Adipocyte (in vitro differentiated cells): ENCODE data around the gene GPC3.

Experiments used
- DNase-seq: peaks from one replicate; pipeline ENCODE4 v3.0.0-alpha.2; 2015; ENCODE audit warnings: low read depth
- H3K27me3 ChIP-seq: replicated peaks from 2 replicates; pipeline ENCODE4 v1.7.0; 2013; ENCODE audit warnings: mild to moderate bottlenecking, low read length, moderate library complexity; ENCODE audit not compliant: control insufficient read depth, insufficient read depth
- H3K36me3 ChIP-seq: 2 replicates; pipeline ENCODE4 v1.7.0; 2013; ENCODE audit warnings: low read length, mild to moderate bottlenecking, moderate library complexity; ENCODE audit not compliant: control insufficient read depth, insufficient read depth, severe bottlenecking
- H3K4me1 ChIP-seq: 2 replicates; pipeline ENCODE4 v1.7.0; 2013; ENCODE audit warnings: mild to moderate bottlenecking, low read length, moderate library complexity; ENCODE audit not compliant: control insufficient read depth, insufficient read depth
- H3K4me3 ChIP-seq: 2 replicates; pipeline ENCODE4 v1.7.0; 2013; ENCODE audit warnings: mild to moderate bottlenecking, low read length, moderate library complexity
- H3K9ac ChIP-seq: 2 replicates; pipeline ENCODE4 v1.7.0; 2013; ENCODE audit warnings: mild to moderate bottlenecking, low read length, moderate library complexity
- H3K9me3 ChIP-seq: 2 replicates; pipeline ENCODE4 v1.7.0; 2013; ENCODE audit warnings: mild to moderate bottlenecking, low read length, moderate library complexity; ENCODE audit not compliant: control insufficient read depth

Gene GPC3

DNA sequence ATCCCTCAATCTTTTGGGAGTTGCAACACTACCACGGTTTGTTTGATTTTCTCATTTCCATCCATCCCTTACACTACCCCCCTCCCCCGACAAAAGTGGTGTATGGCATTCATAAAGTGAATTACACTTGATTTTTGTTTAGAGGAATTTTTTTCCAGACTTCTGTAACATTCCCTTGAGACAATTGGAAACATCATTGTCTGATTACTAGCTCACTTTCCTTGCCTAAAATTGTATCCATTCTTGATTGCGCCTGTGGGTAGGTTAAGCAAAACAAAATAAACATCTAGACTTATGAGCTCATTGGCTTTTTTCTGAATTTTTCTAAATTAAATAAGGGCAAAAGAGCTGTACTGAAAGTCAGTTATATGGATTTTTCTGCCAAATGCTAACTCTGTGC, 3.5 kb downstream of the GPC3 start:
- DNase-seq, result peak; percentile 84
- Histone ChIP-seq H3K4me1 (peaks cover 30% of the 10 kb centered on the region), H3K36me3 (no peaks in the 10 kb centered on the region), H3K9ac (no peak overlapping the region), H3K9me3 (peaks cover 9% of the 10 kb centered on the region), H3K27me3 (peaks cover 9% of the 10 kb centered on the region), H3K4me3 (no peak overlapping the region)

DNA sequence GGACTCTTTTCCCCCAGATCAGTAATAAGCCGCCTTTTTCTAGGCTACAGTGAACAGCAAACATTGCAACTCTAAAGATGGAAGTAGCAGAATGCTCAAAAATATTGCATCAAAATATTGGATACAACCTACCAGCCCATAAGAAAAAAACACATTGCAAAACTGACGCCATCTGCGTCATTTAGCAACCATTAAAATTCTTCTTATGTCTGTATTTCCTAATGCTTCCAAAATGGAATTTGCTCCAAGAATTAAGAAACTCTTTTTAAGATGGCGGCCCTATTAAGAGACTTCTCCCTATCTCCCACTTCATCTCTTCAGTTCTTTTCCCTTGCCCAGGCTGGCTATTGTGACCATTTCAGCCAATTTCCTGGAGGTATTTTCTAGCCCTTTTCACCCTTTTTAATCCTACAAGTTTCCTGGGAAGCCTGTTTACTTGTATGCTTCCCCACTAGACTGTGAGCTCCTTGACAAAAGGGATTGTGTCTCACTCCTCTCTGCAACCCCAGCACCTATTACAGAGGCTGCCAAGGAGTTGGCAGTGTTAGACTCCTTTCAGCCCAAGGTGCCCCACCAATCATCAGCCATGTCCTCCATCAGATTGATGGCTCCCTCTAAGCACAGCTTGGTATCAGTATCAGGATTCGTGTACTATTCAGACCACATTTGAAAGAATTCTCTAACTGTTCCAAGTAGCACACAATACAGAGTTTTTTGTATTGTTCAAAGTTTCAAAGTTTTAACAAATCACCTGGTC, 4.4 kb downstream of the GPC3 start:
- Histone ChIP-seq H3K9ac (no peak overlapping the region), H3K4me1 (peaks cover 30% of the 10 kb centered on the region), H3K4me3 (no peak overlapping the region), H3K36me3 (no peaks in the 10 kb centered on the region), H3K27me3 (peaks cover 9% of the 10 kb centered on the region), H3K9me3 (peaks cover 9% of the 10 kb centered on the region)
- no peak for DNase-seq

DNA sequence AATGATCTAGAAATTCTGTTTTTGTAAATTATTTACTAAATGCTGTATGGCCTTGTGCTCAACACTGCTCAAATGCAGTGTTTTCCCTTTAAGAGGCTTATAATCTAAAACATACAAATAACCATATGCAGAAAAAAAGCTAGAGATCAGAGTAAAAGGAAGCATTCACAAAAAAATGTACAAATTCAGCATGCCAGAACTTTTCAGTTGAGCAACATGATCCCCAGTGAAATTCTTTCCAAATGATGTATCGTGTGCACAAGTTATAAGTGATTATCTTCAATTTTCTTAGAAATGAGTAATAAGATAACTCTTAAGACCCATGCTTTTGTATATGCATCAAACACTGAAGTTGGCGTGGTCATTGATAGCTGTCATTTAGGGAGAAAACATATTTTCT, 5.0 kb downstream of the GPC3 start:
- Histone ChIP-seq H3K36me3 (no peaks in the 10 kb centered on the region), H3K27me3 (peaks cover 9% of the 10 kb centered on the region), H3K9ac (peak overlapping the region; percentile 41), H3K9me3 (peaks cover 9% of the 10 kb centered on the region), H3K4me3 (peak overlapping the region; percentile 46), H3K4me1 (peaks cover 30% of the 10 kb centered on the region)
- DNase-seq, result peak; percentile 83

DNA sequence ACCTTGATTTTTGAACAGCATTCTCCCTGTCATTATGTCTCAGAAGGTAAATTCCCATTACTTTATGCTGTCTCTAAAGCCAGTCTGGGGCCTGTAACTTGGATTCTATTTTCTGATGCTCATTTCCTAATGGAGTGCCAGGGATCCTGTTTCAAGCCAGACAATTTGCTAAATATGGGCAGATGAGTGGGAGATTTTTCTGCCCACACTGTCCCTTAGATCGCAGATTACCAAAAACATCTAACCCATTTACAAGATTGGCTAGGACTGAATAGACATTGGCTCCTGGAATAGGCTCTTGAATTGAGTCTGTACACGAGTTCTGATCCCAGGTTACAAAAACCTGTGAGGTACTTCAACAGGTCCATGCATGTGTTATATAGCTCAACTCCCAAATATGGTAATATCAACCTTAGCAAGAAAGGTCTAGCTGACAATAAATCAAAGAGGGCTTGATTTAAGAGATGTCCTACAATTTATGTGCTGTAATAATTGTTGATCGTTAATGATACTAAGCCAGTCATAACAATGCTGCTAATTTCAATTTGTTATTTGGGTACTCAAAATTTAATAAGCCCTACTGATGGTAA, 5.7 kb downstream of the GPC3 start:
- Histone ChIP-seq H3K4me1 (peaks cover 30% of the 10 kb centered on the region), H3K36me3 (no peaks in the 10 kb centered on the region), H3K27me3 (peaks cover 9% of the 10 kb centered on the region), H3K9ac (peak overlapping the region; percentile 41), H3K9me3 (peaks cover 9% of the 10 kb centered on the region), H3K4me3 (peak overlapping the region; percentile 46)
- DNase-seq, result no peak

DNA sequence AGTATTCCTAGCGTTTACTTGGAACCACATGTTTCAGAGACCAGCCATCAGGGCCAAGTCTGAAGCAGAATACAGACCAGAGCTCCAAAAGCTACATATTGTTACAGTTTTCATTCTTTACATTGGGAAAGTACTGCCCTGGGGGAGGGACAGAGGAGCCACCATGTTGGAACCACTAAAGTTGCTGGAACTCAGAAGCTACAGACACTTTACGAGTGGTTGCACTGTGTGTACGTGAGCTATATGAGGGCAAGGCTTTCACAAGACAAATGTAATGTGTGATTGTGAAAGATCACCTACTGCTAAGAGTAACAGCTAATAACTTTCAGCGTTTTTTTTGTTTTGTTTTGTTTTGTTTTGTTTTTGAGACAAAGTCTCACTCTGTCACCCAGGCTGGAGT, 11.7 kb downstream of the GPC3 start:
- no peak for DNase-seq
- H3K36me3 ChIP-seq, result no peaks in the 10 kb centered on the region
- H3K9me3 ChIP-seq, result no peaks in the 10 kb centered on the region
- H3K4me3 ChIP-seq, result no peak overlapping the region
- no peak overlapping the region for H3K9ac ChIP-seq
- H3K27me3 ChIP-seq, result no peaks in the 10 kb centered on the region
- no peaks in the 10 kb centered on the region for H3K4me1 ChIP-seq

DNA sequence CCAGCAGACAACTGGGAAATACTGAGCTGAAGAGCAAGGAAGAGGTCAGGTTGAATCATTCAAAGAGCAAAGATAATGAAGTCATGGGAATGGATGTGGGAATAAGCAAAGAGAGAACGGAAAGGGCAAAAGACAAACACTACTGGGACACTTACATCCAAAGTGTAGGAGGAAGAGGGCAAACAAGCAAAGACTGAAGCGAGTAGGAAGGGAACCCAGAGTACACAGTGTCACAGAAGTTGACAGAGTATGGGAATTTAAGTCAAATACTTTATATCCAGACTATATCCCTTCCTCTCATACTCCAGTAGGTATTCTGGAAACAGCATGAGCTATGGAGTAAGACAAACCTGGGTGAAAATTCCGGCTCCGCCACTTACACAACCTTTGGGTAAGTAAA, 12.5 kb downstream of the GPC3 start:
- Histone ChIP-seq H3K4me1 (no peaks in the 10 kb centered on the region), H3K9me3 (no peaks in the 10 kb centered on the region), H3K4me3 (no peak overlapping the region), H3K9ac (no peak overlapping the region), H3K36me3 (no peaks in the 10 kb centered on the region), H3K27me3 (peaks cover 3% of the 10 kb centered on the region)
- DNase-seq, result no peak

DNA sequence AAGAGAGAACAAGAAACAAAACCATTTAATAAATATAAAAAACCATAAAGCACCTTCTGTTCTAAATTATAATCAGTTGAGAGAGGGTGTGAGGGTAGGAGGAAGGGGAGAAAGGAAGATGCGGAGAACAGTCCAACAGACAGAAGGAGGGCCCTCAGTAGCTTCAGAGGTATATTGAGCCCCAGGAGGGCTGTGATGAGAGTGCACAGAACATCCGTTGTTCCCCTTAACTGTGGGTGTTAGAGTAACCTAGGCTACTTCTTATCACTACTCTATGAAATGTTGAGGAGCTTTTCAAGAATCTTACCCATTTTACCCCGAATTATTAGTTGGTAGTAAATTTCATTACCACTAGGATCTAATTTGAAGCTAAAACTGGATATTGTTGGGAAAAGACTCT, 13.8 kb downstream of the GPC3 start:
- Histone ChIP-seq H3K4me1 (no peaks in the 10 kb centered on the region), H3K9me3 (no peaks in the 10 kb centered on the region), H3K4me3 (no peak overlapping the region), H3K36me3 (no peaks in the 10 kb centered on the region), H3K27me3 (peaks cover 3% of the 10 kb centered on the region), H3K9ac (no peak overlapping the region)
- no peak for DNase-seq

DNA sequence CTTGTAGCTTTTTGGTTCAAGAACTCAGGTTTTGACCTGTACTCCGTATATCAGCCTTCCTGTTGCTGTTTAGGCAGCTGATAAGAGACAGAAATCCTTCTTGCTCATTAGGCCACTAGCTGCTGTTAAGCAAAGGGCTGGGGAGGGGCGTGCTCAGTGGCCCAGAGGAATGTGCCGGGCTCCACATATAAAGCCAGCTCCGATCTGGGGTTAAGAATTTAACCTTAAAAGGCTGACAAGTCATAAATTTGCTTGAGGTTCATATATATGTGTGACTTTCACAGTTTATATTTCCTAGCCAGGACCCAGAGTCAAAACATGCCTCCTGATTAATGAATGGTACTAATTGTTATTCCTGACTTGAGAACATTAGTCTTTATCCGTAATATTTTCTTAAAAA, 15.3 kb downstream of the GPC3 start:
- Histone ChIP-seq H3K27me3 (peaks cover 4% of the 10 kb centered on the region), H3K4me1 (no peaks in the 10 kb centered on the region), H3K36me3 (no peaks in the 10 kb centered on the region), H3K9me3 (no peaks in the 10 kb centered on the region), H3K9ac (no peak overlapping the region), H3K4me3 (no peak overlapping the region)
- no peak for DNase-seq

DNA sequence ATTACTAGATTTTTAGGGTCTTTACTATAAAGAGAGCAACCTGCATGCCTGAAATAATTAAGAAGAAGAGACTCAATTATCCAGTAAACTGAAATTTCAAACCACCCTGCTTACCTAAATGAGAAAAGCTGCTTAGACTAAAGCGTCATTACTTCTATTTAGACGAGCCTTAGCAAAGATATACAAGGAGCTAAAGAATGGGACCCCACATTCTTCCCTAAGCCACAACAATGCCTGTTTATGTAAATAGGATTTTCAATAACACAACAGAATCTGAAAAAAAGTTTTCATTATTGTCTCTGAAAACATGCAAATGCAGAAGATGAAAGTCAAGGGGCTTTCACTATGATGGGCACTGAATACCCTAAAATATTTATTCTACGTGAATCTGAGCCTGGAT, 16.2 kb downstream of the GPC3 start:
- H3K4me3 ChIP-seq, result no peak overlapping the region
- H3K27me3 ChIP-seq, result peaks cover 8% of the 10 kb centered on the region
- no peaks in the 10 kb centered on the region for H3K4me1 ChIP-seq
- H3K9ac ChIP-seq, result no peak overlapping the region
- H3K9me3 ChIP-seq, result no peaks in the 10 kb centered on the region
- DNase-seq, result no peak
- H3K36me3 ChIP-seq, result no peaks in the 10 kb centered on the region

DNA sequence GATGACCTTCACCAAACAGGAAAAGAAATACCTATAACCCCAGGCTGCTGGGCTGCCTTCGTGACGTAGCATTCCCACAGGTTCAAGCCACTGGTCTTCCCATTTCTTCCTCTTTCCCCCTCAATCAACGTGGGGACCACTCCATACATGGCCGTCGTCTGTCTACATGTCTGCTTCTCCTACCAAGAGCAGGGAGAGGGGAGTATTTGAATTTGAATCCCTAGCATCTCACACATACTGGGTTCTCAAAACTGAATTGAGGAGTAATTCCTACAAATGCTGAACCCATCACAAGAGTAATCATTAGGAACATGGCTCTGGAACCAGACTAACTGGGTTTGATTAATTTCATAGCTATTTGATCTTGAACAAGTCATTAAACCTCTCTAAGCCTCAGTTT, 17.3 kb downstream of the GPC3 start:
- Histone ChIP-seq H3K9ac (no peak overlapping the region), H3K4me1 (no peaks in the 10 kb centered on the region), H3K36me3 (no peaks in the 10 kb centered on the region), H3K4me3 (no peak overlapping the region), H3K27me3 (peaks cover 8% of the 10 kb centered on the region), H3K9me3 (no peaks in the 10 kb centered on the region)
- no peak for DNase-seq

DNA sequence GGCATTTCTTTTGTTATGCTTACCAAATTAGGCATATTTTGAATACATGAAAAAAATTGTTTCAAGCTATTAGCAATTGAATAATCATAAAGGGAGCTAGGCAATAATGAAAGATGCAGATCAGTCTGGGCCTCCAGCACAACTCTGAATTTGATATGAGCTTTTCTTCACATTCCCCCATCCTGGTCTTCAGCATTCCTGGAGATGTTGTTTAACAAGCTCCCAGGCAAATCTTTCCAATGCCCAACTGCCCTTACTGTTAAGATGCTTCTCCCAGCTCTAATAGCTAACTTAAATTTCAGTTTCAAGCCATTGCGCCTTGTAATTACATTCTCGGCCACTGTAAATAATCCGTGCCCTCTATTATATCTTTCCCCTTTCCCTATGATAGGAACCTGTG, 19.2 kb downstream of the GPC3 start:
- no peak overlapping the region for H3K9ac ChIP-seq
- H3K4me3 ChIP-seq, result no peak overlapping the region
- H3K36me3 ChIP-seq, result no peaks in the 10 kb centered on the region
- H3K4me1 ChIP-seq, result no peaks in the 10 kb centered on the region
- no peaks in the 10 kb centered on the region for H3K9me3 ChIP-seq
- DNase-seq, result no peak
- peaks cover 18% of the 10 kb centered on the region for H3K27me3 ChIP-seq

DNA sequence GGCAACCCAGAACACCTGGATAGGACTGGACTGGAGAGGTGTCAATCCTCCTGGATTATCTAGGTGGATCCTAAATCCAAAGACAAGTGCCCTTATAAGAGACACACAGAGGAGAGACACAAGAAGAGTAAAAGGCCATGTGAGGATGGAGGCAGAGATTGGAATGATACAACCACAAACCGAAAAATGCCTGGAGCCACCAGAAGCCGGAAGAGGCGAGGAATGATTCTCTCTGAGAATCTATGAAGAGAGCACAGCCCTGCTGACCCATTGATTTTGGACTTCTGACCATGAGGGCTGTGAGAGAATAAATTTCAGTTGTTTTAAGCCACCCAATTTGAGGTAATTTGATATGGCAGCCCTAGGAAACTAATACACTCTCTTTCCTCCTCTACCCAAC, 20.1 kb downstream of the GPC3 start:
- Histone ChIP-seq H3K4me3 (no peak overlapping the region), H3K9ac (no peak overlapping the region), H3K4me1 (no peaks in the 10 kb centered on the region), H3K27me3 (peaks cover 19% of the 10 kb centered on the region), H3K36me3 (no peaks in the 10 kb centered on the region), H3K9me3 (no peaks in the 10 kb centered on the region)
- no peak for DNase-seq
